Endodermal cell (in vitro differentiated cells): Measurements from ENCODE around the gene NEO1. TPM values are rescaled to one million over a fixed set of nuclear protein-coding genes. Genes with fewer than 3 reads are reported as not detected.

Experiments
- DNase-seq: peaks from one replicate; pipeline ENCODE4 v3.0.0-alpha.2; 2017
- H3K27ac ChIP-seq: 2 replicates; pipeline ENCODE4 v1.5.1; 2013; ENCODE audit warnings: mild to moderate bottlenecking, low read depth, low read length, moderate library complexity
- H3K27me3 ChIP-seq: 2 replicates; pipeline ENCODE4 v1.6.1; 2013; ENCODE audit warnings: mild to moderate bottlenecking, low read length, moderate library complexity; ENCODE audit not compliant: insufficient read depth, control insufficient read depth, poor library complexity, severe bottlenecking
- H3K36me3 ChIP-seq: 2 replicates; pipeline ENCODE4 v1.7.0; 2013; ENCODE audit warnings: mild to moderate bottlenecking, low read length, moderate library complexity; ENCODE audit not compliant: control insufficient read depth, insufficient read depth
- H3K4me1 ChIP-seq: one replicate; pipeline ENCODE4 v1.7.0; 2013; ENCODE audit warnings: low read length; ENCODE audit not compliant: control insufficient read depth, insufficient read depth
- H3K4me3 ChIP-seq: 2 replicates; pipeline ENCODE4 v1.5.1; 2013; ENCODE audit warnings: mild to moderate bottlenecking, low read length, moderate library complexity
- H3K9ac ChIP-seq: 2 replicates; pipeline ENCODE4 v1.6.1; 2013; ENCODE audit warnings: mild to moderate bottlenecking, low read length, moderate library complexity; ENCODE audit not compliant: poor library complexity, severe bottlenecking; ENCODE audit errors: extremely low read depth
- H3K9me3 ChIP-seq: 2 replicates; pipeline ENCODE4 v1.6.1; 2013; ENCODE audit warnings: mild to moderate bottlenecking, low read length, moderate library complexity; ENCODE audit not compliant: control insufficient read depth
- H3K27ac Mint-ChIP-seq: 2 replicates; pipeline ENCODE4 v1.8.0; 2020; ENCODE audit warnings: mixed read lengths
- H3K27me3 Mint-ChIP-seq: 2 replicates; pipeline ENCODE4 v1.8.0; 2021; ENCODE audit warnings: mild to moderate bottlenecking, mixed read lengths; ENCODE audit not compliant: insufficient read depth
- H3K36me3 Mint-ChIP-seq: 2 replicates; pipeline ENCODE4 v1.8.0; 2020; ENCODE audit warnings: low read depth, mixed read lengths
- H3K4me1 Mint-ChIP-seq: 2 replicates; pipeline ENCODE4 v1.8.0; 2020; ENCODE audit warnings: mixed read lengths
- H3K4me3 Mint-ChIP-seq: 2 replicates; pipeline ENCODE4 v1.8.0; 2020; ENCODE audit warnings: mild to moderate bottlenecking, moderate library complexity, mixed read lengths
- H3K9me3 Mint-ChIP-seq: 2 replicates; pipeline ENCODE4 v1.8.0; 2020; ENCODE audit warnings: mild to moderate bottlenecking, mixed read lengths
- CTCF ChIP-seq: fragments of 200-600 bp; sonication (generic); conservative IDR thresholded peaks from 2 replicates; pipeline ENCODE4 v1.5.0; 2021; ENCODE audit warnings: antibody characterized with exemption, mild to moderate bottlenecking
- WGBS, 2 experiments: methylation state at CpG; one replicate each; pipeline versions ENCODE4 v1.1.5 to v1.1.7; 2013; ENCODE audit warnings: missing lambda C conversion rate in 2 of 2, mixed read lengths in 1 of 2; ENCODE audit not compliant: insufficient coverage in 1 of 2, insufficient read length in 1 of 2; 5-methylcytosine and 5-hydroxymethylcytosine counted together
- total RNA-seq, 2 donors: library from RNA; stranded (reverse); fragmentation: NEBNext Ultra II Directional in 1 of 2; extraction: Animal tissue kit (Norgen Biotek cat#: 25700) in 1 of 2; gene quantifications; 2 replicates in 1 of 2; 3 replicates in 1 of 2; pipeline ENCODE4 v1.2.1, GENCODE V29; 2021

NEO1 gene
- total RNA-seq, 2 donors from 2014 or later, result 132 TPM

- Histone ChIP-seq H3K27me3 (no peaks in the 10 kb centered on the region), H3K4me1 (no peaks in the 10 kb centered on the region), H3K36me3 (no peaks in the 10 kb centered on the region), H3K9me3 (no peaks in the 10 kb centered on the region), H3K4me3 (no peak overlapping the region), H3K9ac (no peak overlapping the region), H3K27ac (no peak overlapping the region)
- DNase-seq, result no peak
- 79 to 95% methylated on average over 6 to 7 of the region's 7 CpGs for WGBS, 2 experiments
- H3K27me3 Mint-ChIP-seq, result no peaks in the 10 kb centered on the region
- H3K4me1 Mint-ChIP-seq, result no peaks in the 10 kb centered on the region
- H3K36me3 Mint-ChIP-seq, result no peaks in the 10 kb centered on the region
- H3K27ac Mint-ChIP-seq, result no peak overlapping the region
- H3K4me3 Mint-ChIP-seq, result no peak overlapping the region
- TF ChIP-seq CTCF, result no peak
- H3K9me3 Mint-ChIP-seq, result no peaks in the 10 kb centered on the region
These were observed 293.4 kb downstream of the NEO1 start for GRCh38 chr15:73345658-73346057.

GRCh38 chr15:73346735-73347312, 294.6 kb downstream of the NEO1 start:
- Mint-ChIP-seq H3K4me1 (no peaks in the 10 kb centered on the region), H3K9me3 (no peaks in the 10 kb centered on the region), H3K4me3 (no peak overlapping the region), H3K27me3 (no peaks in the 10 kb centered on the region), H3K27ac (no peak overlapping the region), H3K36me3 (no peaks in the 10 kb centered on the region)
- WGBS, 2 experiments, result 43 to 53% methylated on average over 4 to 9 of the region's 9 CpGs
- Histone ChIP-seq H3K36me3 (no peaks in the 10 kb centered on the region), H3K27ac (no peak overlapping the region), H3K9ac (no peak overlapping the region), H3K9me3 (no peaks in the 10 kb centered on the region), H3K4me1 (no peaks in the 10 kb centered on the region), H3K4me3 (no peak overlapping the region), H3K27me3 (no peaks in the 10 kb centered on the region)
- DNase-seq, result peak; percentile 95
- no peak for TF ChIP-seq CTCF

- Mint-ChIP-seq H3K36me3 (no peaks in the 10 kb centered on the region), H3K27me3 (no peaks in the 10 kb centered on the region), H3K27ac (no peak overlapping the region), H3K4me3 (no peak overlapping the region), H3K4me1 (no peaks in the 10 kb centered on the region), H3K9me3 (no peaks in the 10 kb centered on the region)
- Histone ChIP-seq H3K36me3 (no peaks in the 10 kb centered on the region), H3K4me3 (no peak overlapping the region), H3K9ac (no peak overlapping the region), H3K9me3 (no peaks in the 10 kb centered on the region), H3K4me1 (no peaks in the 10 kb centered on the region), H3K27ac (no peak overlapping the region), H3K27me3 (no peaks in the 10 kb centered on the region)
- no peak for DNase-seq
- TF ChIP-seq CTCF, result no peak
These were observed 296.9 kb downstream of the NEO1 start for GRCh38 chr15:73349191-73349590.
